Glutamatergic neuron (in vitro differentiated cells): ENCODE data around the gene PCSK7. TPM values are rescaled to one million over a fixed set of nuclear protein-coding genes. Genes with fewer than 3 reads are reported as not detected.
A peak's percentile ranks its signal among the peaks of the same experiment; 100 is the strongest.
"Not testable (repeated sequence)": the region's sequence is repeated elsewhere in the genome, so short reads cannot be mapped to it uniquely, and the experiment has no call there.

Source experiments
- DNase-seq: peaks from one replicate; pipeline ENCODE4 v3.0.0; 2022
- H3K27ac Mint-ChIP-seq: one replicate; pipeline ENCODE4 v1.8.0; 2020; ENCODE audit warnings: mild to moderate bottlenecking, mixed read lengths, inconsistent platforms; ENCODE audit not compliant: unreplicated experiment
- H3K27me3 Mint-ChIP-seq: one replicate; pipeline ENCODE4 v1.8.0; 2020; ENCODE audit warnings: mild to moderate bottlenecking, moderate library complexity, mixed read lengths, inconsistent platforms; ENCODE audit not compliant: unreplicated experiment
- H3K36me3 Mint-ChIP-seq: one replicate; pipeline ENCODE4 v1.8.0; 2020; ENCODE audit warnings: mild to moderate bottlenecking, mixed read lengths, inconsistent platforms; ENCODE audit not compliant: unreplicated experiment
- H3K4me1 Mint-ChIP-seq: one replicate; pipeline ENCODE4 v1.8.0; 2020; ENCODE audit warnings: mild to moderate bottlenecking, low read depth, mixed read lengths, inconsistent platforms; ENCODE audit not compliant: unreplicated experiment
- H3K4me3 Mint-ChIP-seq: one replicate; pipeline ENCODE4 v1.8.0; 2020; ENCODE audit warnings: mild to moderate bottlenecking, mixed read lengths, inconsistent platforms; ENCODE audit not compliant: unreplicated experiment
- H3K9me3 Mint-ChIP-seq: one replicate; pipeline ENCODE4 v1.8.0; 2020; ENCODE audit warnings: mild to moderate bottlenecking, moderate library complexity, mixed read lengths, inconsistent platforms; ENCODE audit not compliant: unreplicated experiment
- CTCF ChIP-seq: fragments of 200-600 bp; sonication (generic); IDR thresholded peaks from one replicate; pipeline ENCODE4 v1.5.0; 2021; ENCODE audit not compliant: partially characterized antibody, unreplicated experiment
- total RNA-seq: library from RNA; stranded (reverse); fragmentation: NEBNext Ultra II Directional; extraction: Animal tissue kit (Norgen Biotek cat#: 25700); gene quantifications from one replicate; pipeline ENCODE4 v1.2.1, GENCODE V29; 2021; ENCODE audit not compliant: unreplicated experiment

PCSK7 gene
- total RNA-seq, 1 donor from 2014 or later: 109 TPM

DNA sequence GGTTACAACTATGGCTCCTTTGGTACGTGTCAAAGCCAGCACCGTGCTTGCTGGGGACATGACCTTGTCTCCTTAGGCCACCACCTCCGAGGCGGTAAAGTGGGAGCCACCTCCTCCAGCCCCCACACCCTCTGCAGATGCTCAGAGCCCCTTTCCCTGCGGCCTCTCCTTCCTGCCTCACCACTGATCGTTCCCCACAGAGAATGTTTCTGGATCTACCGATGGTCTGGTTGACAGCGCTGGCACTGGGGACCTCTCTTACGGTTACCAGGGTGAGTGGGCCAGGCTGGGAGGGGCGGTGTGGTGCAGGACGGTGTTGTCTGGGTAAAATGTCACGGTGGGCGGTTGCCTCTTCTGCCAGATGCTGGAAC is 44.5 kb downstream of the PCSK7 start:
- no peak overlapping the region for H3K27ac Mint-ChIP-seq
- peaks cover 3% of the 10 kb centered on the region for H3K27me3 Mint-ChIP-seq
- no peaks in the 10 kb centered on the region for H3K4me1 Mint-ChIP-seq
- DNase-seq: peak; percentile 8
- H3K36me3 Mint-ChIP-seq: peaks cover 4% of the 10 kb centered on the region
- peaks cover 3% of the 10 kb centered on the region for H3K9me3 Mint-ChIP-seq
- TF ChIP-seq CTCF: no peak
- no peak overlapping the region for H3K4me3 Mint-ChIP-seq

GRCh38 chr11:117187007-117187406 is 44.9 kb downstream of the PCSK7 start:
- no peaks in the 10 kb centered on the region for H3K4me1 Mint-ChIP-seq
- peaks cover 3% of the 10 kb centered on the region for H3K27me3 Mint-ChIP-seq
- peak; percentile 6 for DNase-seq
- H3K4me3 Mint-ChIP-seq: no peak overlapping the region
- peaks cover 4% of the 10 kb centered on the region for H3K36me3 Mint-ChIP-seq
- no peak overlapping the region for H3K27ac Mint-ChIP-seq
- TF ChIP-seq CTCF: no peak
- H3K9me3 Mint-ChIP-seq: peaks cover 3% of the 10 kb centered on the region

- peaks cover 4% of the 10 kb centered on the region for H3K36me3 Mint-ChIP-seq
- peak; percentile 4 for DNase-seq
- H3K27ac Mint-ChIP-seq: no peak overlapping the region
- H3K4me3 Mint-ChIP-seq: no peak overlapping the region
- TF ChIP-seq CTCF: no peak
- H3K27me3 Mint-ChIP-seq: peaks cover 3% of the 10 kb centered on the region
- H3K9me3 Mint-ChIP-seq: peaks cover 3% of the 10 kb centered on the region
- no peaks in the 10 kb centered on the region for H3K4me1 Mint-ChIP-seq
Measured at GRCh38 chr11:117186431-117186761, 45.5 kb downstream of the PCSK7 start.

GRCh38 chr11:117185736-117186430 is 46.0 kb downstream of the PCSK7 start:
- peaks cover 3% of the 10 kb centered on the region for H3K9me3 Mint-ChIP-seq
- H3K27me3 Mint-ChIP-seq: peaks cover 4% of the 10 kb centered on the region
- H3K4me1 Mint-ChIP-seq: peaks cover 3% of the 10 kb centered on the region
- H3K4me3 Mint-ChIP-seq: no peak overlapping the region
- no peak overlapping the region for H3K27ac Mint-ChIP-seq
- DNase-seq: peak; percentile 0
- no peak for TF ChIP-seq CTCF
- H3K36me3 Mint-ChIP-seq: peaks cover 4% of the 10 kb centered on the region

- no peak overlapping the region for H3K4me3 Mint-ChIP-seq
- peaks cover 12% of the 10 kb centered on the region for H3K4me1 Mint-ChIP-seq
- peaks cover 4% of the 10 kb centered on the region for H3K36me3 Mint-ChIP-seq
- peaks cover 3% of the 10 kb centered on the region for H3K9me3 Mint-ChIP-seq
- no peak for DNase-seq
- TF ChIP-seq CTCF: no peak
- H3K27ac Mint-ChIP-seq: no peak overlapping the region
- H3K27me3 Mint-ChIP-seq: peaks cover 8% of the 10 kb centered on the region
Measured at GRCh38 chr11:117183724-117184349, 48.0 kb downstream of the PCSK7 start.

DNA sequence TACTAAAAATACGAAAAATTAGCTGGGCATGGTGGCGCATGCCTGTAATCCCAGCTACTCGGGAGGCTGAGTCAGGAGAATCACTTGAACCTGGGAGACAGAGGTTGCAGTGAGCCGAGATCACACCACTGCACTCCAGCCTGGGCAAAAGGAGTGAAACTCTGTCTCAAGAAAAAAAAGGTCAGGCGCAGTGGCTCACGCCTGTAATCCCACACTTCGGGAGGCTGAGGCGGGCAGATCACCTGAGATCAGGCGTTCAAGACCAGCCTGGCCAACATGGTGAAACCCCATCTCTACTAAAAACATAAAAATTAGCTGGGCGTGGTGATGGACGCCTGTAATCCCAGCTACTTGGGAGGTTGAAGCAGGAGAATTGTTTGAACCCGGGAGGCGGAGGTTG is 48.7 kb downstream of the PCSK7 start:
- H3K4me3 Mint-ChIP-seq, DNase-seq, H3K36me3 Mint-ChIP-seq, H3K27ac Mint-ChIP-seq, H3K27me3 Mint-ChIP-seq, H3K9me3 Mint-ChIP-seq: not testable (repeated sequence)
- H3K4me1 Mint-ChIP-seq: peaks cover 12% of the 10 kb centered on the region
